HTERT RPE-1 (cell line): ENCODE data around the gene BICDL1.

Source experiments
- in situ Hi-C: fragments of 300-500 bp; cut with MboI; formaldehyde crosslinking; loops from 4 replicates; pipeline ENCODE4 v1.14.3; 2020; ENCODE audit warnings: low sequenced_read_pairs

BICDL1 gene

GRCh38 chr12:120121343-120121742, 132.3 kb downstream of the BICDL1 start:
- in situ Hi-C loops: no loop called here

GRCh38 chr12:120121766-120122293, 132.8 kb downstream of the BICDL1 start:
- in situ Hi-C loops: no loop called here

GRCh38 chr12:120125029-120125428, 136.0 kb downstream of the BICDL1 start:
- in situ Hi-C loops: no loop called here

- in situ Hi-C loops: no loop called here
These were observed 137.0 kb downstream of the BICDL1 start for GRCh38 chr12:120125792-120126634.

GRCh38 chr12:120126635-120127005, 137.6 kb downstream of the BICDL1 start:
- in situ Hi-C loops: no loop called here

- in situ Hi-C loops: no loop called here
These were observed 141.0 kb downstream of the BICDL1 start for GRCh38 chr12:120130011-120130410.

GRCh38 chr12:120131116-120131515, 142.1 kb downstream of the BICDL1 start:
- in situ Hi-C loops: no loop called here

GRCh38 chr12:120132054-120132836, 143.2 kb downstream of the BICDL1 start:
- in situ Hi-C loops: no loop called here

GRCh38 chr12:120132863-120133385, 143.9 kb downstream of the BICDL1 start:
- in situ Hi-C loops: no loop called here

GRCh38 chr12:120134307-120134980, 145.4 kb downstream of the BICDL1 start:
- in situ Hi-C loops: no loop called here

GRCh38 chr12:120136093-120136770, 147.2 kb downstream of the BICDL1 start:
- in situ Hi-C loops: no loop called here

- in situ Hi-C loops: no loop called here
These were observed 148.8 kb downstream of the BICDL1 start for GRCh38 chr12:120137833-120138232.

- in situ Hi-C loops: no loop called here
These were observed 149.3 kb downstream of the BICDL1 start for GRCh38 chr12:120138366-120138765.

- in situ Hi-C loops: no loop called here
These were observed 150.9 kb downstream of the BICDL1 start for GRCh38 chr12:120139958-120140357.

- in situ Hi-C loops: no loop called here
These were observed 151.6 kb downstream of the BICDL1 start for GRCh38 chr12:120140603-120141002.

- in situ Hi-C loops: no loop called here
These were observed 152.3 kb downstream of the BICDL1 start for GRCh38 chr12:120141336-120141735.

- in situ Hi-C loops: no loop called here
These were observed 153.3 kb downstream of the BICDL1 start for GRCh38 chr12:120142231-120142877.
